Measurements from ENCODE around the gene APOL6.

- no peak for TF ChIP-seq EZH2phosphoT487 (IDR thresholded peaks at IDR 0.05; ENCODE audit: insufficient read depth, low read depth)
- TF ChIP-seq EZH2 (IDR thresholded peaks at IDR 0.05; ENCODE audit: insufficient read depth, poor library complexity, severe bottlenecking) = no peak
Observed at GRCh38 chr22:35651085-35651484, 2.8 kb downstream of the APOL6 start.
